H1 (cell line): ENCODE data around the gene EFR3B. TPM values are rescaled to one million over a fixed set of nuclear protein-coding genes. Genes with fewer than 3 reads are reported as not detected.

Source experiments
- CTCF ChIA-PET: fragments of 300-600 bp; sonication (Branson Sonifier 250); formaldehyde crosslinking; loops from one replicate; lab custom pipeline; 2021; ENCODE audit not compliant: partially characterized antibody; lab: Charles Lee
- POLR2A ChIA-PET: fragments of 300-600 bp; sonication (Branson Sonifier 250); formaldehyde crosslinking; loops from one replicate; lab custom pipeline; 2021; ENCODE audit warnings: inconsistent platforms; ENCODE audit not compliant: partially characterized antibody; lab: Charles Lee
- DNase-seq, 2 experiments: peaks; one replicate each; pipeline versions ENCODE4 v3.0.0 to v3.0.0-alpha.2; 2010 to 2022; ENCODE audit warnings: low spot score in 2 of 2, low read depth in 1 of 2, mixed read lengths in 1 of 2
- FAIRE-seq: peaks from 2 replicates; lab custom pipeline; 2011; peaks lifted over from hg19 to GRCh38; lab: Jason Lieb, UNC
- H2AFZ ChIP-seq: 2 replicates; pipeline ENCODE4 v1.8.1; 2012; ENCODE audit warnings: low read length, inconsistent platforms
- H2AK5ac ChIP-seq: 2 replicates; pipeline ENCODE4 v1.6.1; 2013; ENCODE audit warnings: low read depth, low read length
- H2BK120ac ChIP-seq: replicated peaks from 2 replicates; pipeline ENCODE3; 2013; ENCODE audit warnings: low read depth, low read length, inconsistent platforms
- H2BK12ac ChIP-seq: 2 replicates; pipeline ENCODE4 v1.6.1; 2013; ENCODE audit warnings: low read depth, low read length
- H2BK15ac ChIP-seq: 2 replicates; pipeline ENCODE4 v1.6.1; 2013; ENCODE audit warnings: low read length
- H2BK20ac ChIP-seq: 2 replicates; pipeline ENCODE4 v1.6.1; 2013; ENCODE audit warnings: low read length
- H2BK5ac ChIP-seq: 2 replicates; pipeline ENCODE4 v1.6.1; 2013; ENCODE audit warnings: low read depth, low read length
- H3K14ac ChIP-seq: 2 replicates; pipeline ENCODE4 v1.6.1; 2013; ENCODE audit warnings: inconsistent platforms; ENCODE audit not compliant: insufficient read length
- H3K18ac ChIP-seq: 2 replicates; pipeline ENCODE4 v1.6.1; 2013; ENCODE audit warnings: low read length; ENCODE audit errors: extremely low read depth
- H3K23ac ChIP-seq: 2 replicates; pipeline ENCODE4 v1.6.1; 2013; ENCODE audit warnings: inconsistent platforms; ENCODE audit not compliant: insufficient read length
- H3K23me2 ChIP-seq: 2 replicates; pipeline ENCODE4 v1.6.1; 2013; ENCODE audit warnings: low read depth, low read length
- H3K27ac ChIP-seq: 2 replicates; pipeline ENCODE4 v1.6.1; 2011; ENCODE audit warnings: low read depth, low read length, inconsistent platforms
- H3K27me3 ChIP-seq, 4 experiments: replicated peaks in 1 of 4; 1 replicate in 1 of 4; 2 replicates in 3 of 4; pipeline versions ENCODE4 v1.6.1 to v1.8.1; 2011 to 2013; ENCODE audit warnings: low read length in 3 of 4, mild to moderate bottlenecking in 3 of 4, inconsistent platforms in 2 of 4, mixed read lengths in 2 of 4, moderate library complexity in 1 of 4; ENCODE audit not compliant: control insufficient read depth in 3 of 4, insufficient read depth in 3 of 4; ENCODE audit errors: extremely low read depth in 1 of 4
- H3K36me3 ChIP-seq, 4 experiments: 2 replicates each; pipeline versions ENCODE4 v1.6.1 to v1.8.1; 2011 to 2013; ENCODE audit warnings: mild to moderate bottlenecking in 4 of 4, low read length in 3 of 4, moderate library complexity in 2 of 4, control low read depth in 1 of 4, inconsistent platforms in 1 of 4; ENCODE audit not compliant: insufficient read depth in 4 of 4, control insufficient read depth in 2 of 4
- H3K4ac ChIP-seq: replicated peaks from 2 replicates; pipeline ENCODE3; 2013; ENCODE audit warnings: low read length, low read depth, mixed read lengths, inconsistent platforms; ENCODE audit not compliant: insufficient read length
- H3K4me1 ChIP-seq, 4 experiments: replicated peaks in 1 of 4; 1 replicate in 1 of 4; 2 replicates in 3 of 4; pipeline versions ENCODE4 v1.6.1 to v1.8.1; 2011 to 2013; ENCODE audit warnings: low read length in 3 of 4, inconsistent platforms in 2 of 4, mixed read lengths in 1 of 4; ENCODE audit not compliant: insufficient read depth in 4 of 4, control insufficient read depth in 3 of 4
- H3K4me2 ChIP-seq, 2 experiments: 2 replicates each; pipeline versions ENCODE4 v1.6.1 to v1.8.1; 2011 to 2013; ENCODE audit warnings: low read depth in 2 of 2, low read length in 2 of 2, control low read depth in 1 of 2, inconsistent platforms in 1 of 2, mild to moderate bottlenecking in 1 of 2; ENCODE audit not compliant: insufficient read depth in 1 of 2
- H3K4me3 ChIP-seq, 4 experiments: fragments of 200-600, 300-600 bp in 1 of 4; sonication (generic), shearing (Covaris generic), sonication (Bioruptor Twin) in 1 of 4; 2 replicates each; pipeline versions ENCODE4 v1.5.1 to v1.8.1; 2011 to 2016; ENCODE audit warnings: low read length in 4 of 4, low read depth in 3 of 4, control low read depth in 2 of 4, inconsistent platforms in 2 of 4, mild to moderate bottlenecking in 2 of 4, mixed read lengths in 1 of 4, moderate library complexity in 1 of 4; ENCODE audit not compliant: insufficient read depth in 2 of 4; ENCODE audit errors: extremely low read depth in 1 of 4
- H3K56ac ChIP-seq: replicated peaks from 2 replicates; pipeline ENCODE3; 2013; ENCODE audit warnings: low read depth, mild to moderate bottlenecking, mixed read lengths, low read length, inconsistent platforms; ENCODE audit not compliant: insufficient read length
- H3K79me1 ChIP-seq: 2 replicates; pipeline ENCODE4 v1.6.1; 2013; ENCODE audit warnings: low read depth, low read length, control low read depth
- H3K79me2 ChIP-seq, 2 experiments: 2 replicates each; pipeline versions ENCODE4 v1.6.1 to v1.8.1; 2012 to 2013; ENCODE audit warnings: low read length in 2 of 2, mild to moderate bottlenecking in 2 of 2, inconsistent platforms in 1 of 2; ENCODE audit not compliant: insufficient read depth in 2 of 2, control insufficient read depth in 1 of 2
- H3K9ac ChIP-seq, 4 experiments: replicated peaks in 1 of 4; 1 replicate in 1 of 4; 2 replicates in 3 of 4; pipeline versions ENCODE4 v1.6.1 to v1.8.1; 2011 to 2013; ENCODE audit warnings: low read depth in 3 of 4, low read length in 3 of 4, control low read depth in 2 of 4, mild to moderate bottlenecking in 2 of 4, moderate library complexity in 2 of 4, inconsistent platforms in 1 of 4; ENCODE audit errors: extremely low read depth in 1 of 4
- H3K9me3 ChIP-seq, 2 experiments: 2 replicates each; pipeline versions ENCODE4 v1.6.1 to v1.8.1; 2012 to 2013; ENCODE audit warnings: mild to moderate bottlenecking in 2 of 2, moderate library complexity in 2 of 2, control low read depth in 1 of 2, inconsistent platforms in 1 of 2, low read depth in 1 of 2, low read length in 1 of 2, mixed read lengths in 1 of 2; ENCODE audit not compliant: insufficient read depth in 2 of 2
- H4K20me1 ChIP-seq, 2 experiments: replicated peaks in 1 of 2; 2 replicates each; pipeline versions ENCODE3 to v1.8.1; 2011 to 2013; ENCODE audit warnings: inconsistent platforms in 2 of 2, low read length in 2 of 2, mild to moderate bottlenecking in 1 of 2; ENCODE audit not compliant: insufficient read depth in 2 of 2, control insufficient read depth in 1 of 2
- H4K5ac ChIP-seq: 2 replicates; pipeline ENCODE4 v1.6.1; 2013; ENCODE audit warnings: low read length, low read depth, mixed read lengths, inconsistent platforms; ENCODE audit not compliant: insufficient read length
- H4K8ac ChIP-seq: 2 replicates; pipeline ENCODE4 v1.8.0; 2013; ENCODE audit warnings: mild to moderate bottlenecking, moderate library complexity, low read length, inconsistent platforms; ENCODE audit not compliant: insufficient read depth; ENCODE audit errors: extremely low read depth
- H4K91ac ChIP-seq: replicated peaks from 2 replicates; pipeline ENCODE3; 2013; ENCODE audit warnings: low read length, mixed read lengths, inconsistent platforms; ENCODE audit not compliant: insufficient read length
- BCL11A ChIP-seq, 2 experiments: IDR thresholded peaks; one replicate each; pipeline ENCODE4 v1.6.1; 2011; ENCODE audit warnings: low read depth in 2 of 2, low read length in 2 of 2, mild to moderate bottlenecking in 2 of 2
- HDAC6 ChIP-seq: IDR thresholded peaks from one replicate; pipeline ENCODE4 v1.7.1; 2012; ENCODE audit warnings: low read depth, mild to moderate bottlenecking, inconsistent platforms, low read length, moderate library complexity
- POLR2AphosphoS5 ChIP-seq: IDR thresholded peaks from 2 replicates; pipeline ENCODE4 v1.6.1; 2011; ENCODE audit warnings: low read depth, low read length
- RAD21 ChIP-seq, 2 experiments: IDR thresholded peaks in 1 of 2; conservative IDR thresholded peaks in 1 of 2; 2 replicates each; pipeline ENCODE4 v1.6.1; 2011; ENCODE audit warnings: low read depth in 2 of 2, low read length in 2 of 2, improper control_type of control experiment in 1 of 2, inconsistent platforms in 1 of 2, mild to moderate bottlenecking in 1 of 2, moderate library complexity in 1 of 2
- SP1 ChIP-seq: IDR thresholded peaks from 2 replicates; pipeline ENCODE4 v1.6.1; 2011; ENCODE audit warnings: low read depth, low read length
- TBP ChIP-seq: IDR thresholded peaks from 2 replicates; pipeline ENCODE4 v1.6.1; 2011; ENCODE audit warnings: low read depth, low read length, improper control_type of control experiment
- WGBS, 2 experiments: shearing (Covaris generic) in 1 of 2; methylation state at CpG; one replicate each; pipeline versions ENCODE4 v1.1.6 to v1.1.7; 2013 to 2015; ENCODE audit warnings: low lambda C conversion rate in 2 of 2, mixed read lengths in 2 of 2, inconsistent platforms in 1 of 2, low coverage in 1 of 2, missing lambda C conversion rate in 1 of 2; ENCODE audit not compliant: insufficient replicate concordance in 2 of 2, insufficient coverage in 1 of 2, insufficient read length in 1 of 2; ENCODE audit errors: extremely low coverage in 1 of 2, missing lambda C conversion rate in 1 of 2; 5-methylcytosine and 5-hydroxymethylcytosine counted together
- polyA plus RNA-seq, 7 experiments: library from polyadenylated mRNA; depleted of rRNA in 3 of 7; stranded (reverse) in 5 of 7; unstranded in 2 of 7; fragments of >200 nt in 5 of 7; fragments of 200-250 nt in 2 of 7; gene quantifications; 1 replicate in 5 of 7; 2 replicates in 1 of 7; 4 replicates in 1 of 7; pipeline versions ENCODE4 v1.2.1 to v1.2.3, GENCODE V29; 2011 to 2013; ENCODE audit warnings: missing spikeins in 2 of 7, mixed read lengths in 2 of 7
- total RNA-seq: library from RNA; stranded (reverse); fragmentation: NEBNext Ultra II Directional; extraction: Animal tissue kit (Norgen Biotek cat#: 25700); gene quantifications from 2 replicates; pipeline ENCODE4 v1.2.1, GENCODE V29; 2021
- TF ChIP-seq, protein P1 (sequence below), 3 experiments: IDR thresholded peaks; 1 replicate in 2 of 3; 2 replicates in 1 of 3; pipeline versions ENCODE4 v1.5.1 to v1.6.1; 2011; ENCODE audit warnings: low read length in 3 of 3, mild to moderate bottlenecking in 3 of 3, inconsistent platforms in 2 of 3, low read depth in 1 of 3, moderate library complexity in 1 of 3; ENCODE audit not compliant: insufficient read depth in 1 of 3; ENCODE audit errors: control extremely low read depth in 1 of 3

Gene EFR3B
- total and polyA plus RNA-seq, 2 of the 8 experiments (the other 6 are each of a cell fraction or from before 2014, with no cell fraction given), result 3.4 to 9.6 TPM

DNA sequence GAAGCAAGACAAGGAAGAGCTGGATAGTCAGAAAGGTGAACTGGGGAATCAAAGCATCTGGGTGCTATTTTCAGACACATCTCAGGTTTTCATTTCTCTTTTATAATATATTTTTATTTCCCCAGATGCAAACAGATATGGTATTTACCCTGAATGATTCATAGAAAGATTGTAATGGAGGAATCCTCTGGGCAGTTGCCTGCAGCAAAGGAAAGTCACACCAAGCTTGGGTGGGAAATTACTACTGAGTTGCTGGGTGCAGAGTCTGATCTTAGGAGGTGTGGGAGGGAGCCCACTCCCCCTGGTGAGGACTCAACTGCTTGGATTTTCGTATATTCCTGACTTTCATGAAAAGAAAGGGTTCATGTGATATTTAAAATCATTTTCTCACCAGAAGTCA lies 2.1 kb downstream of the EFR3B start:
- CTCF ChIA-PET, result interaction anchor here (0.6 to 2.3 kb wide), 4 partner anchors 9 to 213 kb away, joined by 3 to 8 read pairs (median 6); no protein-coding TSS in a partner anchor
- H3K79me2 ChIP-seq, result no peaks in the 10 kb centered on the region
- peak overlapping the region in 1 of 4 experiments; percentile 98; a peak in 1 of 8 replicates for H3K4me3 ChIP-seq
- no peak overlapping the region for H2BK12ac ChIP-seq
- peaks cover 16% of the 10 kb centered on the region for H3K23me2 ChIP-seq
- H3K14ac ChIP-seq, result no peak overlapping the region
- H3K18ac ChIP-seq, result no peak overlapping the region
- peaks cover 0 to 10% of the 10 kb centered on the region in 2 experiments for H4K20me1 ChIP-seq
- H3K79me1 ChIP-seq, result peaks cover 2% of the 10 kb centered on the region; the same call in 1 of the 2 replicates
- H4K91ac ChIP-seq, result no peak overlapping the region
- H3K23ac ChIP-seq, result no peak overlapping the region
- TF ChIP-seq POLR2AphosphoS5 (no peak), RAD21 (IDR thresholded peaks at IDR 0.05 in 1 of 2, conservative IDR thresholded peaks at IDR 0.05 in 1 of 2; ENCODE audit: low read depth in 2 of 2, low read length in 2 of 2) (no peak), HDAC6 (no peak), TBP (no peak), SP1 (no peak), BCL11A (IDR thresholded peaks at IDR 0.05; ENCODE audit: low read depth in 2 of 2, low read length in 2 of 2) (no peak)
- TF ChIP-seq, protein P1, sequence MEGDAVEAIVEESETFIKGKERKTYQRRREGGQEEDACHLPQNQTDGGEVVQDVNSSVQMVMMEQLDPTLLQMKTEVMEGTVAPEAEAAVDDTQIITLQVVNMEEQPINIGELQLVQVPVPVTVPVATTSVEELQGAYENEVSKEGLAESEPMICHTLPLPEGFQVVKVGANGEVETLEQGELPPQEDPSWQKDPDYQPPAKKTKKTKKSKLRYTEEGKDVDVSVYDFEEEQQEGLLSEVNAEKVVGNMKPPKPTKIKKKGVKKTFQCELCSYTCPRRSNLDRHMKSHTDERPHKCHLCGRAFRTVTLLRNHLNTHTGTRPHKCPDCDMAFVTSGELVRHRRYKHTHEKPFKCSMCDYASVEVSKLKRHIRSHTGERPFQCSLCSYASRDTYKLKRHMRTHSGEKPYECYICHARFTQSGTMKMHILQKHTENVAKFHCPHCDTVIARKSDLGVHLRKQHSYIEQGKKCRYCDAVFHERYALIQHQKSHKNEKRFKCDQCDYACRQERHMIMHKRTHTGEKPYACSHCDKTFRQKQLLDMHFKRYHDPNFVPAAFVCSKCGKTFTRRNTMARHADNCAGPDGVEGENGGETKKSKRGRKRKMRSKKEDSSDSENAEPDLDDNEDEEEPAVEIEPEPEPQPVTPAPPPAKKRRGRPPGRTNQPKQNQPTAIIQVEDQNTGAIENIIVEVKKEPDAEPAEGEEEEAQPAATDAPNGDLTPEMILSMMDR (IDR thresholded peaks at IDR 0.05; ENCODE audit: control extremely low read depth in 1 of 3, insufficient read depth in 1 of 3, low read depth in 1 of 3, low read length in 3 of 3), result no peak
- H3K9me3 ChIP-seq, result no peaks in the 10 kb centered on the region
- H3K36me3 ChIP-seq, result no peaks in the 10 kb centered on the region
- peaks cover 0 to 16% (median 12%) of the 10 kb centered on the region in 4 experiments; a peak in 6 of 7 replicates for H3K27me3 ChIP-seq
- no peak overlapping the region for H2BK15ac ChIP-seq
- H3K56ac ChIP-seq, result no peak overlapping the region
- H3K4me1 ChIP-seq, result peaks cover 0 to 10% (median 5%) of the 10 kb centered on the region in 4 experiments; a peak in 5 of 7 replicates
- no peak overlapping the region for H2AFZ ChIP-seq
- H2BK20ac ChIP-seq, result no peak overlapping the region
- H4K8ac ChIP-seq, result no peak overlapping the region
- H3K9ac ChIP-seq, result no peak overlapping the region
- FAIRE-seq (no peak), DNase-seq (no peak)
- H4K5ac ChIP-seq, result no peak overlapping the region
- H3K4ac ChIP-seq, result no peak overlapping the region
- no peak overlapping the region for H3K27ac ChIP-seq
- peak overlapping the region in 1 of 2 experiments; percentile 99; a peak in 2 of 4 replicates for H3K4me2 ChIP-seq
- no peak overlapping the region for H2AK5ac ChIP-seq
- no peak overlapping the region for H2BK120ac ChIP-seq
- no peak overlapping the region for H2BK5ac ChIP-seq
- POLR2A ChIA-PET, result interaction anchor here (0.8 kb wide), 1 partner anchor 20 kb away, joined by 3 read pairs; no protein-coding TSS in a partner anchor
- 82% methylated on average over 1 of the region's 1 CpG; no CpG with 5 or more reads in 1 of the 2 experiments for WGBS, 2 experiments
